B cell (primary cell): ENCODE measurements around the gene TMEM235. TPM values are rescaled to one million over a fixed set of nuclear protein-coding genes. Genes with fewer than 3 reads are reported as not detected.

Source experiments
- ATAC-seq: fragments of 200-7000 bp; cut with Tn5 transposase; one replicate; pipeline ENCODE4 v1.10.0; 2021; ENCODE audit warnings: low read depth, mild to moderate bottlenecking, moderate number of reproducible peaks, moderate library complexity
- CTCF ChIA-PET: fragments of 350-600 bp; sonication (Branson Sonifier 250); formaldehyde crosslinking; loops from one replicate; lab custom pipeline; 2021; ENCODE audit warnings: antibody characterized with exemption, inconsistent platforms; lab: Charles Lee
- POLR2A ChIA-PET: fragments of 350-600 bp; sonication (Branson Sonifier 250); formaldehyde crosslinking; loops from one replicate; lab custom pipeline; 2021; ENCODE audit warnings: antibody characterized with exemption; lab: Charles Lee
- DNase-seq: peaks from one replicate; pipeline ENCODE4 v3.0.0; 2013
- H2AFZ ChIP-seq: 2 replicates; pipeline ENCODE4 v1.6.1; 2012; ENCODE audit warnings: mild to moderate bottlenecking, low read depth, low read length; ENCODE audit not compliant: insufficient read depth, poor library complexity, severe bottlenecking
- H3K27ac ChIP-seq, 2 donors: 1 replicate in 1 of 2; 2 replicates in 1 of 2; pipeline ENCODE4 v1.5.1; 2012 to 2013; ENCODE audit warnings: low read length in 2 of 2, mild to moderate bottlenecking in 2 of 2, moderate library complexity in 1 of 2
- H3K27me3 ChIP-seq, 4 experiments: fragments of 200-600 bp in 1 of 4; sonication (generic) in 1 of 4; replicated peaks in 1 of 4; 1 replicate in 2 of 4; 2 replicates in 2 of 4; pipeline versions ENCODE4 v1.6.1 to v1.7.0; 2013 to 2016; ENCODE audit warnings: low read length in 3 of 4, mild to moderate bottlenecking in 2 of 4, mixed read lengths in 1 of 4, moderate library complexity in 1 of 4; ENCODE audit not compliant: insufficient read depth in 4 of 4, control insufficient read depth in 3 of 4; ENCODE audit errors: control extremely low read depth in 1 of 4
- H3K36me3 ChIP-seq, 2 experiments: replicated peaks in 1 of 2; 1 replicate in 1 of 2; 2 replicates in 1 of 2; pipeline versions ENCODE4 v1.6.1 to v1.7.1; 2013; ENCODE audit warnings: low read length in 1 of 2; ENCODE audit not compliant: insufficient read depth in 2 of 2, control insufficient read depth in 1 of 2; ENCODE audit errors: control extremely low read depth in 1 of 2, extremely low read depth in 1 of 2
- H3K4me1 ChIP-seq, 2 donors: fragments of 200-600 bp in 1 of 2; sonication (generic) in 1 of 2; 1 replicate in 1 of 2; 2 replicates in 1 of 2; pipeline versions ENCODE4 v1.5.1 to v1.6.1; 2013 to 2017; ENCODE audit warnings: low read length in 2 of 2; ENCODE audit not compliant: control insufficient read depth in 2 of 2, insufficient read depth in 2 of 2
- H3K4me2 ChIP-seq: replicated peaks from 2 replicates; pipeline ENCODE3; 2012; ENCODE audit warnings: mild to moderate bottlenecking, low read depth, low read length; ENCODE audit not compliant: poor library complexity, severe bottlenecking
- H3K4me3 ChIP-seq, 5 experiments: fragments of 200-600 bp in 1 of 5; sonication (generic) in 1 of 5; 1 replicate in 3 of 5; 2 replicates in 2 of 5; pipeline versions ENCODE4 v1.5.1 to v1.7.0; 2011 to 2016; ENCODE audit warnings: low read length in 4 of 5, mild to moderate bottlenecking in 4 of 5, low read depth in 2 of 5, control low read depth in 1 of 5, moderate library complexity in 1 of 5; ENCODE audit not compliant: insufficient read depth in 1 of 5; ENCODE audit errors: control extremely low read depth in 1 of 5, extremely low read depth in 1 of 5
- H3K79me2 ChIP-seq: fragments of 200-600 bp; sonication (generic); one replicate; pipeline ENCODE4 v1.6.0; 2016; ENCODE audit warnings: low read length; ENCODE audit not compliant: control insufficient read depth, insufficient read depth
- H3K9ac ChIP-seq: fragments of 200-600 bp; sonication (generic); 2 replicates; pipeline ENCODE4 v1.6.1; 2017; ENCODE audit warnings: mild to moderate bottlenecking, low read length, moderate library complexity
- H3K9me3 ChIP-seq, 3 donors: one replicate each; pipeline versions ENCODE4 v1.6.1 to v1.7.1; 2013; ENCODE audit warnings: low read length in 2 of 3; ENCODE audit not compliant: control insufficient read depth in 2 of 3, insufficient read depth in 1 of 3; ENCODE audit errors: control extremely low read depth in 1 of 3
- H4K20me1 ChIP-seq: 2 replicates; pipeline ENCODE4 v1.6.0; 2012; ENCODE audit warnings: mild to moderate bottlenecking, low read length; ENCODE audit not compliant: insufficient read depth, control insufficient read depth, poor library complexity, severe bottlenecking
- H3K27ac Mint-ChIP-seq: one replicate; pipeline ENCODE4 v1.8.0; 2021; ENCODE audit warnings: mixed read lengths
- H3K27me3 Mint-ChIP-seq: one replicate; pipeline ENCODE4 v1.8.0; 2021; ENCODE audit warnings: mixed read lengths
- H3K4me1 Mint-ChIP-seq: one replicate; pipeline ENCODE4 v1.8.0; 2021; ENCODE audit warnings: mixed read lengths
- H3K4me3 Mint-ChIP-seq: one replicate; pipeline ENCODE4 v1.8.0; 2021; ENCODE audit warnings: mixed read lengths
- H3K9me3 Mint-ChIP-seq: one replicate; pipeline ENCODE4 v1.8.0; 2022; ENCODE audit warnings: mixed read lengths; ENCODE audit not compliant: insufficient read depth
- CTCF ChIP-seq: fragments of 200-600 bp; IDR thresholded peaks from one replicate; pipeline ENCODE4 v1.8.0; 2022; ENCODE audit warnings: antibody characterized with exemption, mild to moderate bottlenecking
- EZH2 ChIP-seq: IDR thresholded peaks from 2 replicates; pipeline ENCODE4 v1.6.1; 2012; ENCODE audit warnings: borderline replicate concordance, low read depth, mild to moderate bottlenecking, moderate library complexity, low read length; ENCODE audit not compliant: insufficient read depth, poor library complexity, severe bottlenecking
- WGBS: methylation state at CpG from one replicate; pipeline ENCODE4 v1.1.5; 2013; ENCODE audit warnings: missing lambda C conversion rate; ENCODE audit not compliant: insufficient coverage; 5-methylcytosine and 5-hydroxymethylcytosine counted together
- intact Hi-C: fragments of 100-400 bp; cut with micrococcal nuclease; formaldehyde crosslinking; loops from one replicate; pipeline ENCODE4 v1.10.0; 2022
- polyA plus RNA-seq: library from polyadenylated mRNA; depleted of rRNA; stranded (reverse); fragments of >200 nt; gene quantifications from 2 replicates; pipeline ENCODE4 v1.2.3, GENCODE V29; 2012
- total RNA-seq, 2 donors: library from RNA; stranded (reverse); fragments of 120-200 nt in 1 of 2; gene quantifications; 1 replicate in 1 of 2; 2 replicates in 1 of 2; pipeline versions ENCODE4 v1.2.3 to v1.2.4, GENCODE V29; 2013 to 2022

TMEM235 gene
- total and polyA plus RNA-seq, 2 donors (not counting 1 experiment from before 2014, with no cell fraction given): not detected

GRCh38 chr17:78204387-78205123, 26.9 kb upstream of the TMEM235 start:
- ChIA-PET POLR2A (no interaction called here), CTCF (interaction anchor here (0.6 to 1.4 kb wide), 3 partner anchors 10 to 120 kb away, joined by 3 to 6 read pairs (median 3); no protein-coding TSS in a partner anchor)
- Histone ChIP-seq H3K9me3 (peaks cover 0 to under 1% (median 0%) of the 10 kb centered on the region in 3 donors), H3K27ac (no peak overlapping the region), H3K4me2 (no peak overlapping the region), H3K27me3 (no peaks in the 10 kb centered on the region), H2AFZ (no peak overlapping the region), H3K79me2 (no peaks in the 10 kb centered on the region), H3K9ac (no peak overlapping the region), H3K4me1 (no peaks in the 10 kb centered on the region), H3K4me3 (no peak overlapping the region), H4K20me1 (no peaks in the 10 kb centered on the region), H3K36me3 (no peaks in the 10 kb centered on the region)
- Mint-ChIP-seq H3K4me1 (no peaks in the 10 kb centered on the region), H3K27me3 (no peaks in the 10 kb centered on the region), H3K9me3 (no peaks in the 10 kb centered on the region), H3K27ac (no peak overlapping the region), H3K4me3 (no peak overlapping the region)
- WGBS: 96% methylated on average over 22 of the region's 22 CpGs
- intact Hi-C loops: no loop called here
- TF ChIP-seq EZH2: no peak
- TF ChIP-seq CTCF: no peak
- no peak for DNase-seq
- ATAC-seq: no peak

GRCh38 chr17:78205124-78205775, 26.2 kb upstream of the TMEM235 start:
- no peak for TF ChIP-seq EZH2
- TF ChIP-seq CTCF: no peak
- Histone ChIP-seq H4K20me1 (no peaks in the 10 kb centered on the region), H3K9ac (no peak overlapping the region), H3K4me1 (no peaks in the 10 kb centered on the region), H3K4me2 (no peak overlapping the region), H3K36me3 (no peaks in the 10 kb centered on the region), H3K9me3 (no peaks in the 10 kb centered on the region), H3K27me3 (no peaks in the 10 kb centered on the region), H3K27ac (no peak overlapping the region), H3K79me2 (no peaks in the 10 kb centered on the region), H3K4me3 (no peak overlapping the region), H2AFZ (no peak overlapping the region)
- H3K27me3 Mint-ChIP-seq: no peaks in the 10 kb centered on the region
- no peaks in the 10 kb centered on the region for H3K4me1 Mint-ChIP-seq
- H3K4me3 Mint-ChIP-seq: no peak overlapping the region
- intact Hi-C loops: no loop called here
- ChIA-PET POLR2A (no interaction called here), CTCF (interaction anchor here (0.6 to 1.3 kb wide), 2 partner anchors 10 to 29 kb away, joined by 3 read pairs; no protein-coding TSS in a partner anchor)
- no peak overlapping the region for H3K27ac Mint-ChIP-seq
- no peaks in the 10 kb centered on the region for H3K9me3 Mint-ChIP-seq
- no peak for DNase-seq
- 96% methylated on average over 17 of the region's 17 CpGs for WGBS
- ATAC-seq: no peak
